SH-SY5Y (cell line): Measurements from ENCODE around the gene RASL11A.

Experiments used
- GATA2 ChIP-seq: IDR thresholded peaks from 2 replicates; pipeline ENCODE4 v1.6.1; 2011; ENCODE audit warnings: mild to moderate bottlenecking, low read depth, low read length
- GATA3 ChIP-seq: IDR thresholded peaks from 2 replicates; pipeline ENCODE4 v1.6.1; 2011; ENCODE audit warnings: low read depth, mild to moderate bottlenecking, low read length, moderate library complexity

- TF ChIP-seq GATA2, result no peak
- no peak for TF ChIP-seq GATA3
These were observed 19.2 kb upstream of the RASL11A start, which contains the start of gene RPL21 for GRCh38 chr13:27251166-27252091.
